ENCODE results near the gene STON1. TPM values are rescaled to one million over a fixed set of nuclear protein-coding genes. Genes with fewer than 3 reads are reported as not detected.

The STON1 gene
- total RNA-seq, 1 donor from 2014 or later = 0.79 TPM

DNA sequence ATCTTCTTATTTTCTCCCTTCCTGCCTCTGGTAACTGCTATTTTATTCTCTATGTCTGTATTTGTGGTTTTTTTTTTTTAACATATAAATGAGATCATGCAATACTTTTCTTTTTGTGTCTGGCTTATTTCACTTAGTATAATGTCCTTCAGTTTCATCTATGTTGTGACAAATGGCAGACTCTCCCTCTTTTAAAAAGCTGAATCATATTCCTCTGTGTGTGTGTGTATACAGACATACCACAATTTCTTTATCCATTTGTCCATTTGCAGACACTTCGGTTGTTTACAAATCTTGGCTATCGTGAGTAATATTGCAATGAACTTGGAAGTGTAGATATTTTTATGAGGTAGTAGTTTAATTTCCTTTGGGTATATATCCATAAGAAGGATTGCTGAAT, 94.7 kb downstream of the STON1 start:
- FAIRE-seq = no peak
- TF ChIP-seq, protein P1, sequence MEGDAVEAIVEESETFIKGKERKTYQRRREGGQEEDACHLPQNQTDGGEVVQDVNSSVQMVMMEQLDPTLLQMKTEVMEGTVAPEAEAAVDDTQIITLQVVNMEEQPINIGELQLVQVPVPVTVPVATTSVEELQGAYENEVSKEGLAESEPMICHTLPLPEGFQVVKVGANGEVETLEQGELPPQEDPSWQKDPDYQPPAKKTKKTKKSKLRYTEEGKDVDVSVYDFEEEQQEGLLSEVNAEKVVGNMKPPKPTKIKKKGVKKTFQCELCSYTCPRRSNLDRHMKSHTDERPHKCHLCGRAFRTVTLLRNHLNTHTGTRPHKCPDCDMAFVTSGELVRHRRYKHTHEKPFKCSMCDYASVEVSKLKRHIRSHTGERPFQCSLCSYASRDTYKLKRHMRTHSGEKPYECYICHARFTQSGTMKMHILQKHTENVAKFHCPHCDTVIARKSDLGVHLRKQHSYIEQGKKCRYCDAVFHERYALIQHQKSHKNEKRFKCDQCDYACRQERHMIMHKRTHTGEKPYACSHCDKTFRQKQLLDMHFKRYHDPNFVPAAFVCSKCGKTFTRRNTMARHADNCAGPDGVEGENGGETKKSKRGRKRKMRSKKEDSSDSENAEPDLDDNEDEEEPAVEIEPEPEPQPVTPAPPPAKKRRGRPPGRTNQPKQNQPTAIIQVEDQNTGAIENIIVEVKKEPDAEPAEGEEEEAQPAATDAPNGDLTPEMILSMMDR (IDR thresholded peaks at IDR 0.05; ENCODE audit: insufficient read depth, low read length, severe bottlenecking) = no peak
- no peak for DNase-seq (ENCODE audit: low read depth)

GRCh38 chr2:48626047-48626446, 96.1 kb downstream of the STON1 start:
- FAIRE-seq (no peak), DNase-seq (ENCODE audit: low read depth) (no peak)
- H3K4me3 ChIP-seq (ENCODE audit: low read depth, low read length) = no peak overlapping the region
- TF ChIP-seq, protein P1 (IDR thresholded peaks at IDR 0.05; ENCODE audit: insufficient read depth, low read length, severe bottlenecking) = no peak
- no peaks in the 10 kb centered on the region for H3K36me3 ChIP-seq (ENCODE audit: control insufficient read depth, insufficient read depth, low read length)
- no peaks in the 10 kb centered on the region for H3K27me3 ChIP-seq (ENCODE audit: control insufficient read depth, insufficient read depth, low read length)

More for the DNA sequence above, 94.7 kb downstream of the STON1 start:
- Histone ChIP-seq H3K27me3 (ENCODE audit: control insufficient read depth, insufficient read depth, low read length) (no peaks in the 10 kb centered on the region), H3K4me3 (ENCODE audit: low read depth, low read length) (no peak overlapping the region), H3K36me3 (ENCODE audit: control insufficient read depth, insufficient read depth, low read length) (no peaks in the 10 kb centered on the region)

DNA sequence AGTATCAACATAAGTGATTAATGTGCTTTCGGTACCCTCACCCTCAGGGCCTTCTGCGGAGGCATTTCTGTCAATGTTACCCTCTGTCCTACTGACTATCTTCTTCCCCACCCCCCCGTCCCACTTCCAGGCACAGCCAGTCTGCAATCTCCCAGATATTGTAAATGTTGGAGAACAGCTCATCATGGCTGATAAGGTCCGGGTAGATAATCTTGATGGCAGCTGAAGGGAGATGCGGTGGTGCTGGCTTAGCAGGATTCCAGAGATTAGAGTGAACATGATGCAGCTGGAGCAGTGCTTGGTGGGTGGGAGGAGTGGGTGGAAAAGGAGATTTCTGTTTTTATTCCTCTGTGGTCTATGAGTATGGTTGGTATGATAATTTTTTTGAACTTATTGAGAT, 103.2 kb downstream of the STON1 start:
- no peaks in the 10 kb centered on the region for H3K36me3 ChIP-seq (ENCODE audit: control insufficient read depth, insufficient read depth, low read length)
- DNase-seq (ENCODE audit: low read depth) (no peak), FAIRE-seq (no peak)
- no peak overlapping the region for H3K4me3 ChIP-seq (ENCODE audit: low read depth, low read length)
- H3K27me3 ChIP-seq (ENCODE audit: control insufficient read depth, insufficient read depth, low read length) = no peaks in the 10 kb centered on the region
- TF ChIP-seq, protein P1 (IDR thresholded peaks at IDR 0.05; ENCODE audit: insufficient read depth, low read length, severe bottlenecking) = no peak

DNA sequence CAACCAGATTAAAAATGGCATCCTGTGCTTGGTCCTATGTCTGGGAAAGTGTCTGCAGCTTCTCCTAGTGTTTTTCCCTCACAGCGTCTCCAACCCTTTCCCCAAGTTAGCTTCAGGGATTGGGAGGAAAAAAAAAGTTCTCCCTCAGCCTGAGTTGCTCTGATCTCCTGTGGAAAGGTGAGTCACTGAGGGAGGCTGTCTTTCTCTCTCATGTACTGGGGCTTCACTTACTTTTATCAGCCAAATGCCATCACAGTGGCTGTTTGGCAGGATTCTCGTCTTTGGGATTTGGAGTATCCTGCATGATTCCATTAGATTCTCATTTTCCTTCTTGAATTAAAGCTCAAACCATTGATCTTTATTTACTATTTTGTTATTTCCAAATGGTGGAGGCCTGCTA, 105.8 kb downstream of the STON1 start:
- Histone ChIP-seq H3K4me3 (ENCODE audit: low read depth, low read length) (no peak overlapping the region), H3K36me3 (ENCODE audit: control insufficient read depth, insufficient read depth, low read length) (no peaks in the 10 kb centered on the region), H3K27me3 (ENCODE audit: control insufficient read depth, insufficient read depth, low read length) (no peaks in the 10 kb centered on the region)
- FAIRE-seq = no peak
- TF ChIP-seq, protein P1 (IDR thresholded peaks at IDR 0.05; ENCODE audit: insufficient read depth, low read length, severe bottlenecking) = no peak
- no peak for DNase-seq (ENCODE audit: low read depth)

DNA sequence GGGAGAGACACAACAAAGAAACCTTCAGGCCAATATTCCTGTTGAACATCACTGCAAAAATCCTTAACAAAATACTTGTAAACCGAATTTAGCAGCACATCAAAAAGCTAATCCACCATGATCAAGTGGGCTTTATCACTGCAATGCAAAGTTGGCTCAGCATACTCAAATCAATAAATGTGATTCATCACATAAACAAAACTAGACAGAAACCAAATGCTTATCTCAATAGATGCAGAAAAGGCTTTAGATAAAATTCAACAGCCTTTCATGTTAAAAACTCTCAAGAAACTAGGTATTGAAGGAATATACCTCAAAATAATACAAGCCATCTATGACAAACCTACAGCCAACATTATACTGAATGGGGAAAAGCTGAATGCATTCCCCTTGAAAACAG, 108.3 kb downstream of the STON1 start:
- DNase-seq (ENCODE audit: low read depth) = no peak
- FAIRE-seq = no peak
- Histone ChIP-seq H3K36me3 (ENCODE audit: control insufficient read depth, insufficient read depth, low read length) (no peaks in the 10 kb centered on the region), H3K4me3 (ENCODE audit: low read depth, low read length) (no peak overlapping the region), H3K27me3 (ENCODE audit: control insufficient read depth, insufficient read depth, low read length) (no peaks in the 10 kb centered on the region)
- TF ChIP-seq, protein P1 (IDR thresholded peaks at IDR 0.05; ENCODE audit: insufficient read depth, low read length, severe bottlenecking) = no peak

Other genes starting within 250 kb of the STON1 start
- 24.5 and 29.2 TPM in 2 replicates for gene FOXN2, start 215.5 kb upstream of the STON1 start, total RNA-seq
- 10.0 and 15.9 TPM in 2 replicates for gene PPP1R21, start 89.4 kb upstream of the STON1 start, total RNA-seq
- gene GTF2A1L, start 87.7 kb downstream of the STON1 start, total RNA-seq = 0.26 TPM in 1 of 2 replicates, not detected in the other
- gene LHCGR, start 225.6 kb downstream of the STON1 start, total RNA-seq = not detected in 2 replicates

Data from bronchial epithelial cell (primary cell).